C4-2B (cell line): ENCODE data around the gene PID1.
"Not testable (repeated sequence)": the region's sequence is repeated elsewhere in the genome, so short reads cannot be mapped to it uniquely, and the experiment has no call there.

Experiments
- H3K27ac ChIP-seq: fragments of 450-650 bp; 2 replicates; pipeline ENCODE4 v1.5.1; 2017
- ZFX ChIP-seq: fragments of 450-650 bp; IDR thresholded peaks from 2 replicates; pipeline ENCODE4 v1.6.1; 2017
- TF ChIP-seq, protein P1 (sequence below): fragments of 450-650 bp; conservative IDR thresholded peaks from 2 replicates; pipeline ENCODE4 v1.5.1; 2017; ENCODE audit warnings: mild to moderate bottlenecking

Gene PID1

DNA sequence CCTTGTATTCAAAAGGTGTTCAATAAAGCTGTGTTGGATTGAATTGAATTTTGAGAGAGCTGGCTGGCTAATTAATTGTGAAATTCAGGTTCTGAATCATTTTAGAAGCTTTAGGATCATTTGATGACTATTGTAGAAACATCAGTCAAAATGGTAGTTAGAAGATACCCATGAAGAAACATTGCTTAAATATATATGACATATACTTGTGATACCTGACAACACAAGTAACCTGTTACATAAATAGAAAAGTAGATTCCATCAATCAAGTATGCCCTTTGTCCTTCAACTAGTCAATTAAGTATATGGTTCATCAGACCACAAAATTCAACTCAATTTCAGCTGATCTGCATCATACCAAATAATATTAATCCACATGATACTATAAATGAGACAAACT, 185.6 kb downstream of the PID1 start:
- TF ChIP-seq, protein P1, sequence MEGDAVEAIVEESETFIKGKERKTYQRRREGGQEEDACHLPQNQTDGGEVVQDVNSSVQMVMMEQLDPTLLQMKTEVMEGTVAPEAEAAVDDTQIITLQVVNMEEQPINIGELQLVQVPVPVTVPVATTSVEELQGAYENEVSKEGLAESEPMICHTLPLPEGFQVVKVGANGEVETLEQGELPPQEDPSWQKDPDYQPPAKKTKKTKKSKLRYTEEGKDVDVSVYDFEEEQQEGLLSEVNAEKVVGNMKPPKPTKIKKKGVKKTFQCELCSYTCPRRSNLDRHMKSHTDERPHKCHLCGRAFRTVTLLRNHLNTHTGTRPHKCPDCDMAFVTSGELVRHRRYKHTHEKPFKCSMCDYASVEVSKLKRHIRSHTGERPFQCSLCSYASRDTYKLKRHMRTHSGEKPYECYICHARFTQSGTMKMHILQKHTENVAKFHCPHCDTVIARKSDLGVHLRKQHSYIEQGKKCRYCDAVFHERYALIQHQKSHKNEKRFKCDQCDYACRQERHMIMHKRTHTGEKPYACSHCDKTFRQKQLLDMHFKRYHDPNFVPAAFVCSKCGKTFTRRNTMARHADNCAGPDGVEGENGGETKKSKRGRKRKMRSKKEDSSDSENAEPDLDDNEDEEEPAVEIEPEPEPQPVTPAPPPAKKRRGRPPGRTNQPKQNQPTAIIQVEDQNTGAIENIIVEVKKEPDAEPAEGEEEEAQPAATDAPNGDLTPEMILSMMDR: no peak
- no peak for TF ChIP-seq ZFX

DNA sequence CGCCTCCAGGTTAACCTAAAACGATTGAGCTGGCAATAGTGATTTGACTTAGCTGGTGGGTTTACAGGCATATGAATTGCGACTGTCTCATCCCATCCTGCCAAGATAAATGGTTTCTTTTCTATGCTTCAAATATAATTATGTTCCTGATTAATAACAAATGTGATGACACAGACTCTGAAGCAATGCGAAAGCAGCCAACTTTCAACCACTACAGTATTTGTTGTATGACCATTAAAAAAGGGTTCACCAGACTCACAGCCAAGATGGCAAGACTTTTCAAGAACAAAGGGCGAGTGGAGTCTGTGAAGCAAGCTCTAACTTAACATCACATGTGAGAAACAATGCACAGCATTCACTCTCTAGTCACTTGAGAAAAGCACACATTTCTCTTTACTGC, 186.6 kb downstream of the PID1 start:
- TF ChIP-seq, protein P1: no peak
- no peak for TF ChIP-seq ZFX
- H3K27ac ChIP-seq: no peak overlapping the region

More for the DNA sequence above, 185.6 kb downstream of the PID1 start:
- H3K27ac ChIP-seq: no peak overlapping the region

DNA sequence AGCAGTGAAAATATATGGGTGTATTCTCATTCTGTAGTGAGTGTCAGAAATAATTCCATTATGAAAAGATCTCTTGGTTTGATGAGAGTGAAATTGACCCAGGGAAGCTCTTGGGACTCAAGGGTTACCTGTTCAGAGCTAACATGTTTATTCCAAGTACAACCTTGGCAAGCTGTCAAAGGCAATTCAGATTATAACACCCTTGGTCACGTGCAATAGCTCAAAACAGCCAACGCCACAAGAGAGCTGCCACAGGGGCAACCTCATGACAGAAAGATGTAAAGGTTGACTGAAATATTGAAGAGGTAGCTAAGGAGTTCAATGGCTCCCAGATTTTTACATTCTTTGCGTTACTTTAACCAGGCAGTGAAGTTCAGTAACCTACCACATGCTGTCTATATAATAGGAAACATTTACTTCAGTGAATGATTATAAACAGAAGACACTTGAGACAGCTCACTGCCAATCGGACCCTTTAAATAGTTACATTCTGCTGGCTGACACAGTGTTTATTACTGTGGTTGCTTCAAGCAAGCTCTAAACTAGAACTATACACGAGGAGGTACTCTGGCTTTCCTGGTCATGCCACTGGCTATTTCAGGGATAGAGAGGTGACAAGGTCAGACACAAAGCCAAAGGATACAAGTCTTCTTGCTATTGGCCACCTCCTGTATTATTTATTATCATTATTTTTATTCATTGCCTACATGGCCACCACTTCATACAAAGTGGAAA, 187.3 kb downstream of the PID1 start:
- no peak for TF ChIP-seq ZFX
- TF ChIP-seq, protein P1: no peak
- H3K27ac ChIP-seq: no peak overlapping the region

DNA sequence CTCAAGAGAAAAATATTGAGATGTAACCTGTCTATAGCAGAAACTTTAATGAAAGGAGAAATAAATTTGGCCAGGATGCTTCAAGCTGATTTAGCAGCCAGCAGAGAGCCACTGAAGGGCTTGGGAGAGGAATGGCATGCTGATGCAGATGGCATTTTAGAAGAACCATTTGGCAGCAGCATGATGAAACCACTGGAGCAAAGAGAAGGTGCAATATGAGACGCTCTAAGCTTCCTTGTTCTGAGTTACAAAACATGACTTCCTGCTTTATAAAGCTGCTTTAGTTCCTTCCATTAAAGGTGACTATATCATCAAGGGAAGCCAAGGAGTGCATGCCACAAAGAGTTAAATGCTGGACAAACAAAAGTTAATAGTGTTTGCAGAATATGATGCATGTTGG, 189.7 kb downstream of the PID1 start:
- TF ChIP-seq, protein P1: no peak
- TF ChIP-seq ZFX: no peak
- H3K27ac ChIP-seq: no peak overlapping the region

DNA sequence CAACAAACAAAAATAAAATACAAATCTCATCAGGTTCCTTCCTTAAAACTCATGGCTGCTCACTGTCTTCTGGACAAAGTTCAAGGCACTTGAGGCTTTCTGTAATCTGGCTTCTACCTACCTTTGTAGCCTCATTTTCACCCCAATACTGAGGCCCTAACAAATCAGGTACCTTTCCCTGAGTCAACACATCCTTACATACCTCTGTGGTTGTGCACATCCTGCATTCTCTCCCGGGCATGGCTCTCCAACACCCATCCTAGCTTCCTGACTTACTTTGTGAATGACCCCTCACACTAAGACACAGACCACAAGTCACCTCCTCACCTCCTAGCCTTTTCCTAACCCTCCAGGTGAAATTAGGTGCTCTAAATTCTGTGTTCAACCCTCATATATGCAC, 190.9 kb downstream of the PID1 start:
- no peak overlapping the region for H3K27ac ChIP-seq
- TF ChIP-seq, protein P1: no peak
- no peak for TF ChIP-seq ZFX

DNA sequence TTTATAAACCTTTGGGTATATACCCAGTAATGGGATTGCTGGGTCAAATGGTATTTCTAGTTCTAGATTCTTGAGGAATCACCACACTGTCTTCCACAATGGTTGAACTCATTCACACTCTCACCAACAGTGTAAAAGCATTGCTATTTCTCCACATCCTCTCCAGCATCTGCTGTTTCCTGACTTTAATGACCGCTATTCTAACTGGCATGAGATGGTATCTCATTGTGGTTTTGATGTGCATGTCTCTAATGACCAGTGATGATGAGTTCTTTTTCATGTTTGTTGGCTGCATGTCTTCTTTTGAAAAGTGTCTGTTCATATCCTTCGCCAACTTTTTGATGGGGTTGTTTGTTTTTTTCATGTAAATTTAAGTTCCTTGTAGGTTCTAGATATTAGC, 194.2 kb downstream of the PID1 start:
- not testable (repeated sequence) for H3K27ac ChIP-seq

DNA sequence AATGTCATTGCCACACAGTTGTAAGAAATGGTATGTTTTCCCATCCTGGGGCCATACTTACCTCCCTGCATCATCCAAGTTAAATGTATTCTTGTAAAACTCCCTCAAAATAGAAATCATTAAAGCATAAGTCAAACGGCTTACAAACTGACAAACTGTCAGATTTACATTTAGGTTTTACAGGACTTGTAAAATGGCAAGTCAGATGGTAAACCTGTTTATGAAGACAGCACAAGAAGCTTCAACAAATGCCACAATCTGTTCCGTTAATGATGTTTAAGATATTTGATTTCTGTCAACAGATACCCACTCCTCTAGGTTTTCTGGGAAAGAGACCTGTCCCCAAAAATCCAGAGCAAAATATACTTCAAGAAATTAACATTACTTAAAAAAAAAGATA, 197.2 kb downstream of the PID1 start:
- H3K27ac ChIP-seq: no peak overlapping the region
- TF ChIP-seq, protein P1: no peak
